WI38 (cell line): ENCODE data around the gene ALOX5AP.

Experiments used
- H3K4me3 ChIP-seq: 2 replicates; pipeline ENCODE4 v1.5.1; 2011; ENCODE audit warnings: low read depth, mild to moderate bottlenecking, control low read depth, low read length
- CTCF ChIP-seq: IDR thresholded peaks from 2 replicates; pipeline ENCODE4 v1.5.1; 2012; ENCODE audit warnings: low read depth, mild to moderate bottlenecking, control low read depth, low read length

The ALOX5AP gene

DNA sequence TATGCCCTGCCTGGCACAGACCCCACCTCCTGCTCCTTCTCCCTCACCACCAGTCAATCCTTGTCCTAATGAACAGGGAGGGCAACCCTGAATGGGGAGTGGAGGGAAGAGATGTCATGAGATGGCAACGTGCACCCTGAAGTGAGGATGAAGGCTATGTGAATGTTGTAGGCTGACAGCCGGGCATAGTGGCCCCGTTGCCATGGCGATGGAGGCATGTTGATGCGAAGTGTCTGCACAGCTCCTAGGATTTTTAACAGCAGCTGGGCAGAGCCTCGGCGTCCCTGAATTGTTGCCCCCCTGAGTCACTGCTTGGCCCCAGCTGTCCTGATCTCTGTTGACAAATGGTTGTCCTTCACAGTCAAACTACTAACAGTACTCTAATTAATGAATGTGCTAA is 4.8 kb upstream of the ALOX5AP start:
- no peak for TF ChIP-seq CTCF

GRCh38 chr13:30731361-30732045 is 3.8 kb upstream of the ALOX5AP start:
- TF ChIP-seq CTCF: no peak
- H3K4me3 ChIP-seq: no peak overlapping the region

More for the DNA sequence above, 4.8 kb upstream of the ALOX5AP start:
- H3K4me3 ChIP-seq: no peak overlapping the region

GRCh38 chr13:30732046-30732390 is 3.3 kb upstream of the ALOX5AP start:
- no peak overlapping the region for H3K4me3 ChIP-seq
- no peak for TF ChIP-seq CTCF

GRCh38 chr13:30734439-30734838 is 904 bp upstream of the ALOX5AP start:
- TF ChIP-seq CTCF: no peak
- H3K4me3 ChIP-seq: no peak overlapping the region

DNA sequence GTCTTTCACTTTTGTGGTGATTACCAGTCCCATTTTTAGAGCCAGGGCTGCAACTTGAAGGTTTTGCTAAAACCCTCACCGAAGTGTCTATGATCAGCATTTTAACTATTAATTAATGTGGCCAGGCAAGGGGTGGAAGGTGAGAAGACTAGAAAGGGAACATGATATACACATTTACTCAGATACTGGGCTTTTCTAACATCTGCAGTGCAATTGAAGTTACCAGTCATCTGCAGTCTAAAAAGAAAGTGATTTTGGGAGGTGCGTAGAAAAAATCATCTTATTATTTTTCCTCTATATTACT is 481 bp downstream of the ALOX5AP start:
- no peak overlapping the region for H3K4me3 ChIP-seq
- TF ChIP-seq CTCF: no peak

DNA sequence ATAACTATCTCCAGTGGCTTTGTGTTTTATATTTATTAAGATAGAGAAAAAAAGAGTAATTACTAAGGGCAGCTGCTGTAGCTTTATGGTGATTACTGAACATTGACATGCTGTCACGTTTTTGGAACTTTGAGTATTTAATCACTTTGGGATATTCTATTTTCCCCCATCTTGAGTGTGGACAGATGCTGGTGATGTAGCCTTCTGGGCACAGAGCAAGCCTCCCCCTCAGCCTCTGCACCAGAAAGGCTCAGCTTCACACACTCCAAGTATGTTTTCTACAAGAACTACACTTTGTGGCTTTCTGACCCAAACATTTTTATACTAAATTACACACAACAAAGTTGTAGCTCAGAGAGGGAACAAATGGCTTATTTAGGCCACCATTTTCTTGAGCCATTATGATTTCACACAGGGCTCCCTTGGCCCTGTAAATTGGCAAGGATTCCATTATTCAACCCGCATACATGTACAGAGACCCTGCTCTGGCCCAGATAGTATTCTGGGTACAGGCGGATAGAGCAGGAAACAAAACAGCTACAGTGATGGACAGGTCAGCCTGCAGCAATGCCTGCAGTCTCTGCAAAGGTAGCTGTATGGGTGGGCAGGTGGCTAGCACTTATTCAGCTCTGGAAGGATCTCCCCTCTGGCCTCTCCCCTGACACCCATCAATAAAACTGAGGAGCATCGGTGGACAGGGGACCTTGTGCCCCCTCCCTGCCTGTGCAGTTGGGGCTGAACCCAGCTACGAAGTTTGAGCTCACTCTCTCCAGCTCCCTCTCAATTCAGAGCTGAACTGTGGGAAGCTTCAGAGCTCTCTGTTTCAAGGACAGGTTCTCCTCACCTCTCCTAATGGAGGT is 1.3 kb downstream of the ALOX5AP start:
- TF ChIP-seq CTCF: no peak
- no peak overlapping the region for H3K4me3 ChIP-seq
